Astrocyte (in vitro differentiated cells and primary cell): ENCODE data around the gene QSOX2.
A peak's percentile ranks its signal among the peaks of the same experiment; 100 is the strongest.

Source experiments
- CTCF ChIP-seq: IDR thresholded peaks from 2 replicates; pipeline ENCODE4 v1.5.1; 2011; ENCODE audit warnings: low read depth, mild to moderate bottlenecking, inconsistent platforms, low read length, moderate library complexity; ENCODE audit not compliant: insufficient read depth
- EZH2 ChIP-seq: IDR thresholded peaks from 2 replicates; pipeline ENCODE4 v1.6.1; 2012; ENCODE audit warnings: mild to moderate bottlenecking, low read length, inconsistent platforms; ENCODE audit not compliant: insufficient read depth

- no peak for TF ChIP-seq CTCF
- TF ChIP-seq EZH2: peak; percentile 37
Observed at GRCh38 chr9:136197930-136198604, 47.5 kb downstream of the QSOX2 start.
